GM18868 (cell line): ENCODE data around the gene AP1B1.
A peak's percentile ranks its signal among the peaks of the same experiment; 100 is the strongest.

ENCODE experiments used
- ATAC-seq: cut with Tn5 transposase; IDR thresholded peaks from one replicate; pipeline ENCODE4 v1.9.1; 2021; ENCODE audit warnings: mild to moderate bottlenecking, moderate library complexity; ENCODE audit not compliant: unreplicated experiment

Gene AP1B1

GRCh38 chr22:29314537-29315285 lies 73.7 kb downstream of the AP1B1 start:
- no peak for ATAC-seq

DNA sequence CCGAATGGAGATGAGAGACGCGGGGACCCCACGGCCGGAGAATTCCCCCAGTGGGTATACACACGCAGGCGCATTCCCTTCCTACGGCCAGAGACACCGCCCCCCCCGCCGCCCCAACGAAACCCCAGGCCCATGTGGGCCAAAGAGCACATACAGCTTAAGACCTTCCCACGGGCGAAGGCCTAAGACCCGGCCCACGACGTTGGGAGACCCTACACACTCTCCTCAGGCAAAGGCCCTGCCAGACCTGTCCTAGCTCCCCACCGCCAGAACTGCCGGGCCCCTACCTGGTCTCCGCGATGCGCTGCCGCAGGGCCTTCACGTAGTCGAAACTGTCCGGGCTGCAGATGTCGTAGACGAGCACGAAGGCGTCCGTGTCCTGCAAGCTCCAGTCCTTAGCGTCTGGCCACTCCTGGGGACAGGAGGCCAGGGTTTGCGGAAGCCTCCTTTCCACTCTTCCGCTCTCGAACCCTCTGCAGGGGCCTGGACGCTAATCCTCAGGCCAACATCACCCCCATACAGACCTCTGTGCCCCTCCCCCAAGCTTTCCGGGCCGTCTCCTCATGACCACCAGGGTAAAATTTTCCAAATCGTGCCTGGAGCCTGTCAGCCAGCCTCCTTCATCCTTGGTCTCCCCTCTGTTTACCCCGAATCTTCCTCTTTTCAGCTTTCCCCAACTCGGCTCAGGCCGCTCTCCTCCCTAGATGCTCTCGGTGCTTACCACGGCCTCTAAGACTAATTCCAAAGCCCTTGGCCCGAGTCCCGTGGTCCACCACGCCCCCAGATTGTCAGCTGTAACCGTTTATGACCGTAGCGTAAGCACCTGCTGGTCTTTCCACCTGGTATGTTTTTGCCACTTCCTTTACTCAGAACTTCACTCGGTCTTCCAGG lies 74.5 kb downstream of the AP1B1 start:
- ATAC-seq, result no peak

GRCh38 chr22:29313126-29313575 lies 75.2 kb downstream of the AP1B1 start:
- ATAC-seq, result no peak

DNA sequence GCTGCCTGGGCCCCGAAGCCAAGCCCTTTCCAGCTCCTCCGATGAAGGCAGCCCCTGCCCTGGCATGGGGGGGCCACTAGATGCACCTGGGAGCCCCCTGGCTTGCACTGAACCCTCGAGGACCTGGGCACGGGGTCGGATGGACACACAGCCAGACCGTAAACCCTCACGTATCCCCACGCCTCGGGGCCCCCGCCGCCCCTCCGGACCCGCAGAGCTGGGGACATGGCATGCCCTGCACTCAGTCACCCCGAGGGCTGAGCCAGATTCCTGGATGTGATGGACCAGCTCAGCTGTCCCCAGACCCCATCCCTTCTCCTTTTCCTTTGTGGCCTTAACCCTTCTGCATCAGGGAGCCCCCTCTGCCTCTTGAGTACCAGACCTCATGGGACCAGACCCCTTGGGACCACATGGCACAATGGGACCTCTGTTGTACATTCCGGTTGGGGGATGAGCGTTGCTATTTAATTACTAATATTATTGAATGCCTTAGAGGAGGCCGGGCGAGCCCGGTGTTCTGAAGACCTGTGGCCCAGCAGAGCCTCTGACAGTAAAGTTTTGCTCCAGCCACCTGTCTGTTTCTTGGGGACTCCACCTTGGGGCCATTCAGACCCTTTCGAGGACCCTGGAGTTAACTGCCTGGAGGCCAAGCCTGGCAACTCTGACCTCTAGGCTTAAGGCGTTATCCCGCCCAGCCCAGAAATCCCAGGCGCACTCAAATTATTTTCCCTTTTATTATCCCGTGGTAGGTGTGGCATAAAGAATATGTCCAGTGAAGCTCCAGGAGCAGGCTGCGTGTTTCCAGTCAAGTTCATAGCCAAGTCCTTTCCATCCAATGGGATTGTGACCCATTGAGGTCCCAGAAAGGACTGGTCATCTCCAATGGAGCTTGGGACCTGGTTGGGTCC lies 75.9 kb downstream of the AP1B1 start:
- no peak for ATAC-seq

GRCh38 chr22:29311464-29312217 lies 76.7 kb downstream of the AP1B1 start:
- no peak for ATAC-seq

DNA sequence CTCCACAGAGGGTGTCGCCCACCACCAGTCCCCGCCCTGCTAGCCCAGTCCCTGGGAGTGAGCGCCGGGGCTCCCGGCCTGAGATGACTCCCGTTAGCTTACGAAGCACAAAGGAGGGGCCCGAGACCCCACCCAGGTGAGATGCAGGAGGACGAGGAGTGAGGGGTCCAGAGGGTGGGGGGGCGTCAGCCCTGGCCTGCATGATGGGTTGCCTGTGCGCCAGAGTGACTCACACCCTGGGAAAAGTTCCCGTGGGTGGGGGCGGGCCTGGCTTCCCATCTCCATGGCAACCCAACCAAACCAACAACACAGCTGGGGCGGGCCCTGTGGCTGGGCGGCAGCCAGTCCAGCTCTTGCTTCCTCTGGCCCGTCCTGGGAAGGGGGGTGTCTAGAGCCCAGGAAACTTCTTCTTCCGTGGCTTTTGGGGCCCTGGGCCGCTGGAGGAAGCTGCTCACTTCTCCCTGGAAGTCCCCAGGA lies 77.5 kb downstream of the AP1B1 start:
- peak; percentile 55 for ATAC-seq

- no peak for ATAC-seq
Observed at GRCh38 chr22:29310065-29310862, 78.1 kb downstream of the AP1B1 start.

GRCh38 chr22:29309332-29310064 lies 78.9 kb downstream of the AP1B1 start:
- ATAC-seq, result no peak

DNA sequence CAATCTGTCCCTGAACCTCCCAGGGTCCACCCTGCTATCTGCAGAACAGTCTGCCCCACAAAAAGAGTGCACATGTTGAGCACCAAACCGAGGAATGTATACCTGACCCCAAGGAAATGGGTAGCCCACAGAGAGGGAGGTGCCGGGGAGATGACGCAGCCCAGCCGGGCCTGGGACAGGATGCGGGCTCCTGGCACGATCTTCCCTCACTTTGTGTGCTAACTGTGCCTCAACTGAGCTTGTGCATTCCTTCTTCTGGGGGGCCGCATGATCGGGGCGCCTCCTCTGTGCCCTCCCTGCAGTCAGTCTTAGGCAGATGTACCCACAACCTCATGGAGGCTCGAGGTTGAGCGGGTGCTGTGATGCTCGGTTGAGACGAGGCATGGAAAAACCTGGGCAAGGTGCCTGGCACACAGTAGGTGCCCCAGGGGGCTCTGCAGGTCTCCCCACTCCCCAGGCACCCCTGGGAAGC lies 79.5 kb downstream of the AP1B1 start:
- ATAC-seq, result no peak

- ATAC-seq, result no peak
Observed at GRCh38 chr22:29308148-29308790, 80.1 kb downstream of the AP1B1 start.

GRCh38 chr22:29307596-29308147 lies 80.7 kb downstream of the AP1B1 start:
- ATAC-seq, result no peak

GRCh38 chr22:29306835-29307595 lies 81.4 kb downstream of the AP1B1 start:
- no peak for ATAC-seq

DNA sequence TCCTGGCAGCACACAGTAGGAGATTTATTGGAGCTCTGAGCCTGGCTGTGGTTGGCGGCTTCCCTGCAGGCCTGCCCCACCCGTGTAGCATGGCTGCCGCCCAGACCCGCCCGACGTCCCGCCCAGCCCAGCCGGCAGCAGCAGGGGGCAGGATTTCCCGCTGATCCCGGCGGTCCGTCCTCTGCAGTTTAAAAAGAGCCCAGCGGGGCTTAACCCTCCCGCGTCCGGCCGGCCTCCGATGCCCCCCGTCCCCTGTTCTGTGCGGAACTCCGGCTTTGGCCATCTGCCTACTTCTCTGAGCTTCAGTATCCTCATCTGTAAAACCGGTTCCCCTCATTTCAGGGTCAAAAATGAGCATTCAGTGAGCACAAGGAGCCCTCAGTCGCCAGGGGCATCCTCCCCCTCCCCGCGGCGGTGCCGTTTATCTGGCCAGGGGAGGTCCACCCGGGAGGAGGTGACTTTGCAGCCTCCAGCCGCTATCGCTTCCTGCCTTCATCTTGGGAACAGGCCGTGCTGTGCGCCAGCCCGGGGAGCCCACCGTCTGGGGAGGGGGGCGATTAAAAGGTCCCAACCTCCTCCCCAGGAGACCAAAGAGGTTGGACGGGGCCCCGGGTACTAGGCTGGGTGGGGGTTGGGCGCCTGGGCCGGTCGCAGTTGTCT lies 82.1 kb downstream of the AP1B1 start, which contains the start of gene GAS2L1:
TSS of gene GAS2L1 (plus strand) at position 476 of the 660 bp plus-strand sequence. CDS start 1,456 bp downstream, outside the sequence.
- ATAC-seq, result no peak

GRCh38 chr22:29305836-29306174 lies 82.6 kb downstream of the AP1B1 start:
- no peak for ATAC-seq

GRCh38 chr22:29302681-29303465 lies 85.5 kb downstream of the AP1B1 start:
- no peak for ATAC-seq

GRCh38 chr22:29302402-29302680 lies 86.0 kb downstream of the AP1B1 start:
- no peak for ATAC-seq
